Measurements from ENCODE around the gene VRK1.

- no peak for TF ChIP-seq ZC3H10 (CRISPR knock-in tag; IDR thresholded peaks at IDR 0.05)
- TF ChIP-seq RARB (CRISPR knock-in tag; IDR thresholded peaks at IDR 0.05): no peak
- no peak for TF ChIP-seq CSRNP3 (CRISPR knock-in tag; IDR thresholded peaks at IDR 0.05)
- TF ChIP-seq OSR1 (CRISPR knock-in tag; IDR thresholded peaks at IDR 0.05): no peak
- TF ChIP-seq ZFP3 (CRISPR knock-in tag; IDR thresholded peaks at IDR 0.05): no peak
Measured at GRCh38 chr14:96795109-96795828, 1.9 kb upstream of the VRK1 start.

Data from SK-N-SH treated with all-trans-retinoic acid at 6 μM for 48 hours (cell line).